ENCODE measurements around the gene BIRC7.

GRCh38 chr20:63205896-63206295 lies 29.8 kb upstream of the BIRC7 start:
- TF ChIP-seq, protein P1, sequence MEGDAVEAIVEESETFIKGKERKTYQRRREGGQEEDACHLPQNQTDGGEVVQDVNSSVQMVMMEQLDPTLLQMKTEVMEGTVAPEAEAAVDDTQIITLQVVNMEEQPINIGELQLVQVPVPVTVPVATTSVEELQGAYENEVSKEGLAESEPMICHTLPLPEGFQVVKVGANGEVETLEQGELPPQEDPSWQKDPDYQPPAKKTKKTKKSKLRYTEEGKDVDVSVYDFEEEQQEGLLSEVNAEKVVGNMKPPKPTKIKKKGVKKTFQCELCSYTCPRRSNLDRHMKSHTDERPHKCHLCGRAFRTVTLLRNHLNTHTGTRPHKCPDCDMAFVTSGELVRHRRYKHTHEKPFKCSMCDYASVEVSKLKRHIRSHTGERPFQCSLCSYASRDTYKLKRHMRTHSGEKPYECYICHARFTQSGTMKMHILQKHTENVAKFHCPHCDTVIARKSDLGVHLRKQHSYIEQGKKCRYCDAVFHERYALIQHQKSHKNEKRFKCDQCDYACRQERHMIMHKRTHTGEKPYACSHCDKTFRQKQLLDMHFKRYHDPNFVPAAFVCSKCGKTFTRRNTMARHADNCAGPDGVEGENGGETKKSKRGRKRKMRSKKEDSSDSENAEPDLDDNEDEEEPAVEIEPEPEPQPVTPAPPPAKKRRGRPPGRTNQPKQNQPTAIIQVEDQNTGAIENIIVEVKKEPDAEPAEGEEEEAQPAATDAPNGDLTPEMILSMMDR (IDR thresholded peaks at IDR 0.05) = no peak
- TF ChIP-seq POLR2AphosphoS5 (IDR thresholded peaks at IDR 0.05) (no peak), POLR2A (IDR thresholded peaks at IDR 0.05) (no peak), EP300 (IDR thresholded peaks at IDR 0.05) (no peak)
